ENCODE results near the gene KRTAP3-2.

KRTAP3-2 gene

GRCh38 chr17:40960144-40960543 lies 39.6 kb downstream of the KRTAP3-2 start:
- TF ChIP-seq, protein P1, sequence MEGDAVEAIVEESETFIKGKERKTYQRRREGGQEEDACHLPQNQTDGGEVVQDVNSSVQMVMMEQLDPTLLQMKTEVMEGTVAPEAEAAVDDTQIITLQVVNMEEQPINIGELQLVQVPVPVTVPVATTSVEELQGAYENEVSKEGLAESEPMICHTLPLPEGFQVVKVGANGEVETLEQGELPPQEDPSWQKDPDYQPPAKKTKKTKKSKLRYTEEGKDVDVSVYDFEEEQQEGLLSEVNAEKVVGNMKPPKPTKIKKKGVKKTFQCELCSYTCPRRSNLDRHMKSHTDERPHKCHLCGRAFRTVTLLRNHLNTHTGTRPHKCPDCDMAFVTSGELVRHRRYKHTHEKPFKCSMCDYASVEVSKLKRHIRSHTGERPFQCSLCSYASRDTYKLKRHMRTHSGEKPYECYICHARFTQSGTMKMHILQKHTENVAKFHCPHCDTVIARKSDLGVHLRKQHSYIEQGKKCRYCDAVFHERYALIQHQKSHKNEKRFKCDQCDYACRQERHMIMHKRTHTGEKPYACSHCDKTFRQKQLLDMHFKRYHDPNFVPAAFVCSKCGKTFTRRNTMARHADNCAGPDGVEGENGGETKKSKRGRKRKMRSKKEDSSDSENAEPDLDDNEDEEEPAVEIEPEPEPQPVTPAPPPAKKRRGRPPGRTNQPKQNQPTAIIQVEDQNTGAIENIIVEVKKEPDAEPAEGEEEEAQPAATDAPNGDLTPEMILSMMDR (IDR thresholded peaks at IDR 0.05; ENCODE audit: extremely low read depth, insufficient read depth, missing control alignments) = no peak
- no peak for DNase-seq (ENCODE audit: low spot score)
- in situ Hi-C loops (cut with MboI; ENCODE audit: low pct_unique_long_range_greater_than_20kb, low sequenced_read_pairs, unreplicated experiment) = no loop called here

- no peak for DNase-seq (ENCODE audit: low spot score)
- in situ Hi-C loops (cut with MboI; ENCODE audit: low pct_unique_long_range_greater_than_20kb, low sequenced_read_pairs, unreplicated experiment) = no loop called here
- TF ChIP-seq, protein P1 (IDR thresholded peaks at IDR 0.05; ENCODE audit: extremely low read depth, insufficient read depth, missing control alignments) = no peak
Measured at GRCh38 chr17:40958086-40958953, 41.4 kb downstream of the KRTAP3-2 start.

DNA sequence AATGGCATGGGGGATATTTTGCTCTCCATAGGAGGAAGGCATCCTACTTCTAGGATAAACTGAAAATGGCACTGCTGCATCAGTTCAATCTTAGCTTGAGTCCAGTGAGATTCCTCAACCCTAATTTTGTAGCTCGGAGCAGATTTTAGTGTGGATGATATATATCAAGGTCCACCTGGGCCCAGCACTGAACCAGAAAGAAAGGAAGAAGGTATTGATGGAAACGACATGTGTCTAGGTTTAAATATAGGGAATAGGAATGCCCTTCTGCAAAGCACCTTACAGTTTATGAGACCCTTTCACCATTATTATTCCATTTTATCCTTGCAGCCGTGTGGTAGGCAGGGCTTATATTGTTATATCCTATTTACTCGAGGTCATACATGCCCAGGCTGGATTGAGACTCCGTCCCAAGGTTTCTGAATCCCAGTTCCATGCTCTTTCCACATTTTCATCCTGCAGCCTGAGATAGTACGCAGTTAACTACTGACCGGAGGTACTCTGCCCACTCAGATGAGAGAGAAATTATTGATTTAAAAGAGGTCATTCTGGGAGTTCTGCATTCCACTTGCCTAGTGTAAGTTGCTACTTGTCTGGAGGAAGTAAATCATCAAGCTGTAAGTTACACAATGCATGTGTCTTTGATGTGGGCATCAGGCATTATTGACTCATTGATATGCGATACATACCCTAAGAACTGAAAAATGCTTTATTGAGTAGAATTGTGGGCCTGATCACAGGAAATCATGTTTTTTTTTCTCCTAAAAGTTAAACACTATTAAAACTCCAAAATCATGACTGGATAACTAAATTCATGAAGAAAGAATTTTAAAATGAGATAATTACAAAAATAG lies 43.1 kb downstream of the KRTAP3-2 start:
- TF ChIP-seq, protein P1 (IDR thresholded peaks at IDR 0.05; ENCODE audit: extremely low read depth, insufficient read depth, missing control alignments) = no peak
- in situ Hi-C loops (cut with MboI; ENCODE audit: low pct_unique_long_range_greater_than_20kb, low sequenced_read_pairs, unreplicated experiment) = no loop called here
- no peak for DNase-seq (ENCODE audit: low spot score)

- no peak for DNase-seq (ENCODE audit: low spot score)
- in situ Hi-C loops (cut with MboI; ENCODE audit: low pct_unique_long_range_greater_than_20kb, low sequenced_read_pairs, unreplicated experiment) = no loop called here
- TF ChIP-seq, protein P1 (IDR thresholded peaks at IDR 0.05; ENCODE audit: extremely low read depth, insufficient read depth, missing control alignments) = no peak
Measured at GRCh38 chr17:40953881-40954280, 45.8 kb downstream of the KRTAP3-2 start.

DNA sequence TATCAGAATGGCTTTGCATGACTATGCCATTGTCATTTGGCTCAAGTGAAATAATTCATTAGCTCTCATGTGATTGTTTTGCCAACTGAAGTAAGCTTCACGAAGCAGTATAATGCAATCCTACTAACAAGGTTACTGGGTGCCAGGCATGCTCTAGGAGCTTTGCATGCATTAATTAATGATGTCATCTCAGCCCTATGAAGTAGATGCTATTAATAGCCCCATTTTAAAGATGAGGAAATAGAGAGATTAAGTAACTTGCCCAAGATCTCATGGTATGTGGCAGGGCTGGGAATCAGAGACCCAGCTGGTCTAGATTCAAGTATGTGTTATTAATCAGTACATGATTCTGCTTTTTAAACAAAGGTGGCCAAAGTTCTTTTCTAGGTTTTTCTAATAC lies 47.0 kb downstream of the KRTAP3-2 start:
- in situ Hi-C loops (cut with MboI; ENCODE audit: low pct_unique_long_range_greater_than_20kb, low sequenced_read_pairs, unreplicated experiment) = no loop called here
- DNase-seq (ENCODE audit: low spot score) = no peak
- TF ChIP-seq, protein P1 (IDR thresholded peaks at IDR 0.05; ENCODE audit: extremely low read depth, insufficient read depth, missing control alignments) = no peak

GRCh38 chr17:40952154-40952553 lies 47.6 kb downstream of the KRTAP3-2 start:
- in situ Hi-C loops (cut with MboI; ENCODE audit: low pct_unique_long_range_greater_than_20kb, low sequenced_read_pairs, unreplicated experiment) = no loop called here
- TF ChIP-seq, protein P1 (IDR thresholded peaks at IDR 0.05; ENCODE audit: extremely low read depth, insufficient read depth, missing control alignments) = no peak
- no peak for DNase-seq (ENCODE audit: low spot score)
